Memory B cell (primary cell): ENCODE results near the gene FOXP1.
A peak's percentile ranks its signal among the peaks of the same experiment; 100 is the strongest.

ENCODE experiments used
- ATAC-seq: fragments of 150-1000 bp; cut with Tn5 transposase; 2 replicates; pipeline ENCODE4 v1.10.0; 2021; ENCODE audit warnings: low read depth, mild to moderate bottlenecking, moderate library complexity
- DNase-seq, 2 donors: peaks; one replicate each; pipeline ENCODE4 v3.0.0; 2022; ENCODE audit warnings: low spot score in 2 of 2
- H3K27ac Mint-ChIP-seq: one replicate; pipeline ENCODE4 v1.8.0; 2022; ENCODE audit warnings: mild to moderate bottlenecking, moderate library complexity, mixed read lengths
- H3K27me3 Mint-ChIP-seq: one replicate; pipeline ENCODE4 v1.8.0; 2022; ENCODE audit warnings: mixed read lengths
- H3K36me3 Mint-ChIP-seq: one replicate; pipeline ENCODE4 v1.8.0; 2022; ENCODE audit warnings: mild to moderate bottlenecking, mixed read lengths
- H3K4me1 Mint-ChIP-seq: one replicate; pipeline ENCODE4 v1.8.0; 2022; ENCODE audit warnings: mixed read lengths
- H3K4me3 Mint-ChIP-seq: one replicate; pipeline ENCODE4 v1.8.0; 2022; ENCODE audit warnings: mild to moderate bottlenecking, moderate library complexity, mixed read lengths
- H3K9me3 Mint-ChIP-seq: one replicate; pipeline ENCODE4 v1.8.0; 2022; ENCODE audit warnings: mixed read lengths

Gene FOXP1

DNA sequence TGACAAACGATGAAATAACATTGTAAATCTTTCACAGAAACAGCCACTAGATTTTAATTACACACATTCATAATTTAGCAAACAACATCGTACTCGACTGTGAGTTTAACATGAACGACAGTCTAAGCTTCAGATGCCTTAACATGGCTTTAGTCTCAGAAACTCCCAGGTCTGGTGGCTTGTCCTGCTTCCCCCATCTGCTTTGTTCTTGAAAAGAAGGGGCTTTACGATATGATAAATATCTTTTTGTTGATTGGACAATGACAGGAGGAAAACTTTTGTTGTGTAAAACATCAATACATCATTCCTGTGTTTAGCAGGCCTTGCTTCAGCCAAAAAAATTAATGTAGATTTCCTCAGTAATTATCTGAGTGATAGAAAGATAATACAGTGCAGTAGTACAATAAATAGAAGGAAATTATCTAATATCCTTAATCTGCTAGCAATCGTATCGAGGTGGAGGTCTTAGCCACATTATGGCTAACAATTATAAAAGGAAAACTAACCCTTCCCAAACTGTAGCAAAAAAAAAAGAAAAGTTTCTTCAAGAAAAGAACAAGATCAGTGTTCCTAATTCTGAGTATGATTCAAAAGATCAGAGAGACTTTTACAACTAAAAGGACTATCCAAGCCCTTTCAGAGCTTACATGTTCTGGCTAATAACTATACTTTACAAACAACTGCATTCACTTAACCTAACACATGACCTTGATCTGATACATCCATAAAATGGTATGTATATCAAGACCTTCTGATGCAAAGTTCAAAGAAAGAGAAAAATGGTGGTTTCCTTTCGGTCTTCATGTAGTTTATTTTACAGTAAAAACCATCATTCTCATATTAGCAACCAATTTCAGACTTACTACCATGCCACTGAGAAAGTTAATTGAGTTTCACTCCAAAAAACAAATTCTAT is 535.7 kb downstream of the FOXP1 start:
- Mint-ChIP-seq H3K4me3 (no peak overlapping the region), H3K9me3 (no peaks in the 10 kb centered on the region), H3K27ac (peak overlapping the region; percentile 95), H3K27me3 (no peaks in the 10 kb centered on the region), H3K36me3 (peaks cover 41% of the 10 kb centered on the region), H3K4me1 (peaks cover 54% of the 10 kb centered on the region)
- no peak for ATAC-seq
- DNase-seq = no peak

DNA sequence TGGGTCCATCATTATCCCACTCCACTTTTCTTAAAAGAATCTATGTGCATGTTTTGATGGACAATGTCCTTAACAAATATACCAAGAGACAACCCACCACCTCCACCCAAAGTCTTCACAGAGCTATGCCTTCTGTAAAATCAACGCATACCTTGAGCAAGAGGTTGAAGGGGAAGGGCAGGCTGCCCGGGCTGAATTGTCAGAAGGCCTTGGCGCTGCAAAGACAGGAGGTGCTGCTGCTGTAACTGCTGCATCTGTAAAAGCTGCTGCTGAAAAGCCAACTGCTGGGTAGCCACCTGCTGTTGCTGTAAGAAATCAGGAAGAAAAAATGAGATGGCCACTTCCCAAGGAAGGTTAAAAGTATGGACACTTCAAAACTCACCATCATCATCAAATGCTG is 536.7 kb downstream of the FOXP1 start:
- Mint-ChIP-seq H3K27ac (peak overlapping the region; percentile 95), H3K36me3 (peaks cover 41% of the 10 kb centered on the region), H3K4me1 (peaks cover 52% of the 10 kb centered on the region), H3K9me3 (no peaks in the 10 kb centered on the region), H3K27me3 (no peaks in the 10 kb centered on the region), H3K4me3 (no peak overlapping the region)
- ATAC-seq (no peak), DNase-seq (no peak)

DNA sequence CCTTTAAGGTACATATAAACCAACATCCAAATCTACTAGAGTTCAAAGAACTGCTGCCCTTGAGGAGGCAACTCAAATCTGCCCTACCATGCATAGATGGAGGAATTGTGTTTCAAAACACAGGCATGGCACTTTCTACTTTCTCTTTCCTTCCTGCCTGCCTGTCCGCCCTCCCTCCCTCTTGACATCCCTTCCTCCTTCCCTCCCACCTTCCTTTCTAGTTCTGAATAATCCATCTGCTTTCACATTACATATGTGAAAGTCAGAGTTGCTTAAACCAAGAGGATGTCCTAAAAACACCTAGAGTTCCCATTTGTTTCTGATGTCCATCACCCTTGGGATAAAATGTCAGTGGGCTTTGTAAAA is 537.6 kb downstream of the FOXP1 start:
- peak overlapping the region; percentile 95 for H3K27ac Mint-ChIP-seq
- H3K27me3 Mint-ChIP-seq = no peaks in the 10 kb centered on the region
- H3K36me3 Mint-ChIP-seq = peaks cover 40% of the 10 kb centered on the region
- no peaks in the 10 kb centered on the region for H3K9me3 Mint-ChIP-seq
- peaks cover 47% of the 10 kb centered on the region for H3K4me1 Mint-ChIP-seq
- H3K4me3 Mint-ChIP-seq = peak overlapping the region; percentile 71
- DNase-seq = no peak
- peak; percentile 60 for ATAC-seq

DNA sequence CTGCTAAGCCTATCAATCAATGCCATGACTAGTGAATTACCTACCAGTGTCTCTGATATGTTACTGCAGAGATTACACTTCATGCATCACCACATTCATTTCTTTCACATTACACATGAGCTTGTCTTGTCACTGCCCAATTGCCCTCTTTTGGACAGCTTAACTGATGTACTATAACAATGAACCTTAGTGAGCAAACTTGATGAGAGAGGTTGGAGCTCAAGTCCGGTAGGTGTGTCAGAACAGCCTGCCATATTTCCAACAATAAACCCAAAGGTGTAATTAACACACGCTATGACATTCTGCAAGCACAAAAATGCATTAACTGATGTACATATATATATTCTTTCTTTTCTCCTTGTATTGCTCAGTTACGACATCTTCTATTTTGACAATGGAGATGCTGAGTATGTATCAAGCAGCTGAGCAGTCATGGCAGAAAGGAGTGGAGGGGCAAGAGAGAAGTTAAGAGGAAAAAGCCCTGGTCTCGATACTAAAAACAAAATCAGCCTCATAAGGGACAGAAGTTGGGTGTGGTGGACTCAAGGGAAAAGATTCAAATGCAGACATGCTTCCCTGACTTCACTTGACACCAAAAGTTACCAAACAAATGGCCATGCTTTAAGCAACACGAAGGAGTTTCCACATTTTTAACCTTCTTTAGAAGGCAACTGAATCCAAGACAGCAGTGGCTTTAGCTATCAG is 538.2 kb downstream of the FOXP1 start:
- no peaks in the 10 kb centered on the region for H3K9me3 Mint-ChIP-seq
- DNase-seq (peak in 1 of 2 donors; percentile 20), ATAC-seq (peak; percentile 78)
- peak overlapping the region; percentile 71 for H3K4me3 Mint-ChIP-seq
- peaks cover 45% of the 10 kb centered on the region for H3K4me1 Mint-ChIP-seq
- peak overlapping the region; percentile 95 for H3K27ac Mint-ChIP-seq
- peaks cover 42% of the 10 kb centered on the region for H3K36me3 Mint-ChIP-seq
- no peaks in the 10 kb centered on the region for H3K27me3 Mint-ChIP-seq

DNA sequence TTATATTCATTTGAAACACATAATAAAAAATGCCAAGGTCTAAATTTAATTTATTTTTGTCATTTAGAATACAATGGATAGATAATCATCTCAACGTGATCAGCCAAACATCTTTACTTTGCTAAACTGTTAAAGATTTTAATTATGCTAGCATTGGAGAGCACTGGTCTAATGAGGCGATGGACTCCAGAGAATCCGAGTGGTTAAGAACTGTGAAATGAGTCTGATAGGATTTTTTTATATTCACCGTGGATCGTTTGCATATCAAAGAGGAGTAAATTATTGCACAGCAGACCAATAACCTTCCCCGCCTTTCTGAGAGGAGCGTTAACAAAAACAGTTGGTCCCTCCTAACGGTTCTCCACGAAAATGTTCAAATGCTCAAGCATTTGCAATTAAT is 540.8 kb downstream of the FOXP1 start:
- no peaks in the 10 kb centered on the region for H3K9me3 Mint-ChIP-seq
- H3K4me1 Mint-ChIP-seq = peaks cover 37% of the 10 kb centered on the region
- H3K4me3 Mint-ChIP-seq = no peak overlapping the region
- ATAC-seq (no peak), DNase-seq (no peak)
- H3K27ac Mint-ChIP-seq = peak overlapping the region; percentile 11
- H3K36me3 Mint-ChIP-seq = peaks cover 43% of the 10 kb centered on the region
- H3K27me3 Mint-ChIP-seq = no peaks in the 10 kb centered on the region

DNA sequence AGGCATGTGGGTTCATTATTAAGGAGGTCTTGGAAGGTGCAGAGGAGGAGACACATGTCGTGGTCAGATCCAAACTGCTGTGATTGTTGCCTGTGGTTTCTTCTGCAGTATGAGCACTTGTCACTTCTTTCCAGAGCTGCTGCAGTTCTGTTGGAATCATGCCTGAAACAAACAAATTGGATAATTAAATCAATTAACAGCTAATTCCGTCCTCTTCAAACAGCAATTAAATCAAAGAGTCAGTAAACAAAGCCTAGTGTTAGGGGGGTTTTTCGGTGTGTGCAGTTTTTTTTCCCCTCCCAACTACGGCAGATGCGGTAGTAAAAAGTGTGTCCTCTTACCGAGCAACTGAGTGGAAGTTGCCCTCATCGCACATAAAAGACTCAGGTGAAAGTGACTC is 542.2 kb downstream of the FOXP1 start:
- no peaks in the 10 kb centered on the region for H3K9me3 Mint-ChIP-seq
- ATAC-seq (no peak), DNase-seq (no peak)
- peaks cover 36% of the 10 kb centered on the region for H3K4me1 Mint-ChIP-seq
- no peaks in the 10 kb centered on the region for H3K27me3 Mint-ChIP-seq
- H3K27ac Mint-ChIP-seq = peak overlapping the region; percentile 80
- H3K4me3 Mint-ChIP-seq = no peak overlapping the region
- peaks cover 48% of the 10 kb centered on the region for H3K36me3 Mint-ChIP-seq

DNA sequence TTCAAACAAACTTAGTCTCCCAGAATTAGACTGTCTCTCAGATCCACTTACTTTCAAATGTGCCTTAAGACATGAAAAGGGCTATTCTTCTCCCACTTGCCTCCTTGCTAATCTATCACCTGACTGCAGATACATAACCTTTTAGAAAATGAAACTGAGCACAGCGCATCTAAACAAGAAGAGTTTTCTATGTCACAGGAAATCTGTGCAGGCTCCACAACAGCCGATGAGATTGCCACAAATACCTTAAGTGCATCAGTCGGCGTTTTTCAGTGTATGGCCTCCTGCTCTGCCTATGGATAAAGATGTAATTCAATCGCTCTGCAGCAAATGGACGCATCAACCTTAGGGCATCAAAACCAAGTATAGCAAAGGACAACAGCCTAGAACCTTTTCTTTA is 544.2 kb downstream of the FOXP1 start:
- DNase-seq (no peak), ATAC-seq (peak; percentile 46)
- H3K27ac Mint-ChIP-seq = peak overlapping the region; percentile 73
- H3K4me3 Mint-ChIP-seq = no peak overlapping the region
- no peaks in the 10 kb centered on the region for H3K27me3 Mint-ChIP-seq
- H3K36me3 Mint-ChIP-seq = peaks cover 46% of the 10 kb centered on the region
- H3K9me3 Mint-ChIP-seq = no peaks in the 10 kb centered on the region
- peaks cover 27% of the 10 kb centered on the region for H3K4me1 Mint-ChIP-seq

DNA sequence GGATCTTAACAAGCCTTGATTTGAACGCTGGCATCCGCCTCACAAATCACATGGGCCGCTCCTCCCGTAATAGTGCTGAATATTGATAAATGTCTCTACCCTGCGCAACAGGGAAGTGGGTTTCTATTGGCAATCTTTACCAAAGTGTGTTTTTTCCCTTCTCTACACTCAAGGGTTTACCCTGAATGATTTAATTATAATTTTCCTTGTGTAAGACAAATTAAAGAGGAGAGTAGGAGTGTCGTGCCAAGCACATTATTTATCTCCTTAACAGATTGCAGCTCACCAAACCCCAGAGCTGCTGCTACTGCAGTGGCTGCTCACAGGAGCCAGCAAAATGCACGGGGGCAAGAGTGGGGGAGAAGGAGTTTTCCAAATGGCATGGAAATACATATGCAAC is 545.8 kb downstream of the FOXP1 start:
- Mint-ChIP-seq H3K9me3 (no peaks in the 10 kb centered on the region), H3K36me3 (peaks cover 55% of the 10 kb centered on the region), H3K27me3 (no peaks in the 10 kb centered on the region), H3K27ac (peak overlapping the region; percentile 81), H3K4me1 (peaks cover 37% of the 10 kb centered on the region), H3K4me3 (no peak overlapping the region)
- DNase-seq = no peak
- no peak for ATAC-seq

DNA sequence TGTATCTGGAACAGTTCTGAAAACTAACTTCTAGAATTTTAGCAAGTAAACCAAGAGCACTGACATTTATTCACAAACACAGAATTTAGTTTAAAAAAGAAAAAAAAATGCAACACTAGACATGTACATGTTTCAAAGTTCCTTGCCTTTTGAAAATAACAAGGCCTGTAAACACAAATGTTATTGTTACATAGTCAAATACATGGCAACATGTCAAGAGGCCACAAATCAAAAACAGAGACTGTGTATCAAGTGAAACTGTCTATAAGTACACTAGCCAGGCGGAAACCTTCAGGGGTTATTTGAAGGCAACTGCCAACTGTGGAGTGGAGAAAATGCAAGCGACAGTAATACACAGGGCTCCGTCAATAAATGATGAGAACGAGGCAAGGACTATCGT is 547.6 kb downstream of the FOXP1 start:
- no peak overlapping the region for H3K4me3 Mint-ChIP-seq
- no peak overlapping the region for H3K27ac Mint-ChIP-seq
- no peak for ATAC-seq
- H3K9me3 Mint-ChIP-seq = no peaks in the 10 kb centered on the region
- no peak for DNase-seq
- peaks cover 49% of the 10 kb centered on the region for H3K4me1 Mint-ChIP-seq
- no peaks in the 10 kb centered on the region for H3K27me3 Mint-ChIP-seq
- H3K36me3 Mint-ChIP-seq = peaks cover 55% of the 10 kb centered on the region

DNA sequence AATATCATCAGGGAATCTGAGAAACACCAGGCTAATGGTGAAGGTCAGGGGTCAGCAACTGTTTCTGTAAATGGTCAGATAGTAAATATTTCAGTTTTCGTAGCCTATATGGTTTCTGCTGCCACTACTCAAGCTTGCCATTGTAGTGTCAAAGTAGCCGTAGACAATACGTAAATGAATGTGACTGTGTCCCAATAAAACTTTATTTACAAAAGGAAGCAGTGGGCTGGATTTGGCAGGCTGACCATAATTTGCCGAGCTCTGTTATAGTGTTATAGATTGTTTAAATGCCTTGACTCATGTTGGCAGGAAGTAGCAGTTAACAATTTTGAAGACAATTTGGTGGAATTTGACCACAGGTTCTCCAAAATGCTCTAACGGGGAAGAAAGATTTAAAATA is 548.2 kb downstream of the FOXP1 start:
- peaks cover 51% of the 10 kb centered on the region for H3K4me1 Mint-ChIP-seq
- H3K36me3 Mint-ChIP-seq = peaks cover 56% of the 10 kb centered on the region
- no peak for DNase-seq
- peak overlapping the region; percentile 99 for H3K27ac Mint-ChIP-seq
- no peak for ATAC-seq
- no peaks in the 10 kb centered on the region for H3K9me3 Mint-ChIP-seq
- no peaks in the 10 kb centered on the region for H3K27me3 Mint-ChIP-seq
- H3K4me3 Mint-ChIP-seq = no peak overlapping the region

DNA sequence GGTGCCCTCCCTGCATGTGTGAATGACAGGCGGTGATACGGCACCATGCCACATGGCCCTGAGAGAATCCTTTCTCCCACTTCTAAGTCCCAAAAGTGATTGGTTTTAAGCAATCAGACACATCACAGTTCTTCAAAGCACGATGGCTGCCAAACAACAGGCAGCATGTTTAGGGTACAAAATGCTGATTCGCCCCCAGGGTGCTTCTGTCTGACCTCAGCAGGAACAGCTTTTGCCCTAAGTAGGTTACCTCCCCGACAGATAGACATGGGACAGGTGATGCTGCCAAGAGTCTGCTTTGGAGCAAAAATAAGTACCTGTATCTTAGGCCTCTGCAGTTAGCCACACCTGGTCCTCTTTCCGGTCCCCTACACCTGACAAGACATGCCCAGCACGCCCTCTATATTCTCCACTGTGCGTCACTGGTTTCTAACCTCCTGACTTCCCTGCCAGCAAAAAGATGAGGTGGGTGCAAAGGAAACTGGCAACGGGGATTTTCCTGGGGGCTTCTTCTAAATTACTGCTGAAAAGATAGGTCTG is 549.8 kb downstream of the FOXP1 start:
- Mint-ChIP-seq H3K27me3 (no peaks in the 10 kb centered on the region), H3K9me3 (no peaks in the 10 kb centered on the region), H3K36me3 (peaks cover 55% of the 10 kb centered on the region), H3K27ac (peak overlapping the region; percentile 99), H3K4me1 (peaks cover 49% of the 10 kb centered on the region), H3K4me3 (no peak overlapping the region)
- DNase-seq (no peak), ATAC-seq (no peak)

DNA sequence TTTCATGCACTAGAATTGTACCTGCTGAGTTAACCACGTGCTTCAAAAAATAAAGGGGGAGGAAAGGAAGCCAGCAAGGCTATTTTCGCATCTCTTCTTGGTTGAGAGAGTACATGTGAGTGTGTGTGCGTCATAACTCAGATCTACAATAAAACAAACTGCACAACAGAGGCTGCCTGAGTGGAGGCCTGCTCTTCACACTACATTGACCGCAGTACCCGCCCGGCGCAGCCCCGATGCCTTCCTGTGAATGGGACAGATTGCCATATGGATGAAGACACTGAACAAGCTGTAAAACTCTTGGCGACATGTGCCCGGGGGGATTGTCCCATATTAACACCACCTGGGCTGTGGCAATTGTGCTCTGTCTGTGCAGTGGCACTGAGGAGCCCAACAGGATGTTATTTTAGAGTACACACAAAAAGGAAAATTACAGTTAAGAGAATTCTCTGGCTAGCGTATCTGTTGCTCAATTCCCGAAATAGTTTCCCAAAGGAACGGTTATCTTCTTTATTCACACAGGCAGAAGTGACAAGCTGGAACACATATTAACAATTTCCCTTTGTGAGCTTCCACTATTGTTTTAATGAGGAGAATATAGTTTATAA is 551.5 kb downstream of the FOXP1 start:
- no peaks in the 10 kb centered on the region for H3K27me3 Mint-ChIP-seq
- peak; percentile 88 for ATAC-seq
- H3K4me3 Mint-ChIP-seq = peak overlapping the region; percentile 63

DNA sequence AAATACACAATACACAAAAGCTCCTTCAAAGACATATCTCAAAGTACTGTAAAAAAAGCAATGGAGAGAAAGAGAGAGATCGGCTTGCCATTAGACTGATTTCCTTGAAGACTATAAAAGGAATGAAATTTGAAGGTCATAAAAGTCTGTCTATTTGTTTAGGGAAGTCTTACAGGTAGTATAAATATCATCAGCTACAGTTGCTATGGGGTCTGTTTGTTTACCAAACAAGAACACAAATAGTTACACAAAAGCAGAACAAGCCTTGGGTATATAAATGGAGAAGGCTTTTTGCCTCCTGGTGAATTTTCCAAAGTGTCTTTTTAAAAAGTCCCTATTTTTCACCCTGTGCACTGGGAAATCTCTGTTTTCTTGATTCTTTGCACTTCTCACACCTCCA is 552.3 kb downstream of the FOXP1 start:
- DNase-seq (peak in 1 of 2 donors; percentile 46), ATAC-seq (peak; percentile 63)
- H3K9me3 Mint-ChIP-seq = no peaks in the 10 kb centered on the region
- H3K4me3 Mint-ChIP-seq = peak overlapping the region; percentile 63
- H3K27me3 Mint-ChIP-seq = no peaks in the 10 kb centered on the region
- peaks cover 54% of the 10 kb centered on the region for H3K4me1 Mint-ChIP-seq
- peak overlapping the region; percentile 99 for H3K27ac Mint-ChIP-seq
- peaks cover 50% of the 10 kb centered on the region for H3K36me3 Mint-ChIP-seq

More for the DNA sequence above, 551.5 kb downstream of the FOXP1 start:
- H3K27ac Mint-ChIP-seq = peak overlapping the region; percentile 99
- no peaks in the 10 kb centered on the region for H3K9me3 Mint-ChIP-seq
- peaks cover 51% of the 10 kb centered on the region for H3K36me3 Mint-ChIP-seq
- peaks cover 49% of the 10 kb centered on the region for H3K4me1 Mint-ChIP-seq
- peak; percentile 72 for DNase-seq

DNA sequence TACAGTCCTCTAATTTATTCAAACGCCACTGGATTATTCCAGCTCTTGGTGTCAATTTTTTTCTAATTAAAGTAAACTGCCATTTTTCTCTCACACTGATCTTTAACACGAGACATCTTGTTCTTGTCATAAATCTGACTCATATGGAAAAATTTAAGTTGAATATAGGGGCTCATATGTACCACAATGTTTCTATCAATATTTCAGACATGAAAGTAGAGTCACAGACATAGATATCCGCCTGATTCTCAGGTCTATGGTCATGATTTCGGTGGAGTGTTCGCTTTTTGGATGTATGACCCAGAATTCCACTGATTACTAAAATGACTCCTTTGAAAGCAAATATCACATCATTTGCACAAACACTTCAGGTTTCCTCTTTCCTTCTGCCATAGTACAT is 552.8 kb downstream of the FOXP1 start:
- H3K27me3 Mint-ChIP-seq = no peaks in the 10 kb centered on the region
- H3K4me1 Mint-ChIP-seq = peaks cover 52% of the 10 kb centered on the region
- peak overlapping the region; percentile 63 for H3K4me3 Mint-ChIP-seq
- H3K36me3 Mint-ChIP-seq = peaks cover 48% of the 10 kb centered on the region
- ATAC-seq (no peak), DNase-seq (no peak)
- H3K9me3 Mint-ChIP-seq = no peaks in the 10 kb centered on the region
- peak overlapping the region; percentile 99 for H3K27ac Mint-ChIP-seq
